Measurements from ENCODE around the gene MICALL1.

DNA sequence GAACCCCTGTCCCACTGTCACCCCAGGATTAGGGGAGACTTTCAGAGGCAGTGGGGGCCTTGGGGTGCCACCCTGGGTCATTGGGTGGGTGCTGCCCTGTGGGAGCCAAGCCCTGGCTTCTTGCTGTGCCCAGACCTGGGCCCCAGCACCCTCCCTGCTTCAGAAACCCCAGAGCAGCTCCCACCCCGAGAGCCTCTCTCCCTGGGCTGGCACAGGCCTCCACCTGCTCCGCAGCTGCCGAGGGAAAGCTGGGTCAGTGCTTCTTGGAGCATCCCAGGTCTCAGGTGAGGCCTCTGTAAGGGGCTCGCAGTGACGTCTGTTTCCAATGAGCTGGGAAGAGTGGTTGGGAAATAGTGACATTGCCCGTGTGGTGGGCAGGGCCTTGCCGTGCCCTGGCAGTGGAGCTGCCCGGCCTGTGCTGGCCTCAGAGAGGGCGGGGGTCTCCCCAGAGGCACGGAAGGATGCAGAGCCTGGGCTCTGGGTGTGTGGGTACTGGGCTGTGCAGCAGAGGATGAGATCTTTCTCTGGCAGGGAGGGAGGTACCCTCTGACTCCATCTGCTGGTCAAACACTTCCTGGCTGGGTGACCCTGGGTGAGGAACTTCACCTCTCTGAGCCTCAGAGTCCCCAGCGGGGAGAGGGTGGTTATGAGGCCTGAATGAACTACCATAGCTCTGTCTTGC is 24.3 kb downstream of the MICALL1 start:
- TF ChIP-seq, protein P1, sequence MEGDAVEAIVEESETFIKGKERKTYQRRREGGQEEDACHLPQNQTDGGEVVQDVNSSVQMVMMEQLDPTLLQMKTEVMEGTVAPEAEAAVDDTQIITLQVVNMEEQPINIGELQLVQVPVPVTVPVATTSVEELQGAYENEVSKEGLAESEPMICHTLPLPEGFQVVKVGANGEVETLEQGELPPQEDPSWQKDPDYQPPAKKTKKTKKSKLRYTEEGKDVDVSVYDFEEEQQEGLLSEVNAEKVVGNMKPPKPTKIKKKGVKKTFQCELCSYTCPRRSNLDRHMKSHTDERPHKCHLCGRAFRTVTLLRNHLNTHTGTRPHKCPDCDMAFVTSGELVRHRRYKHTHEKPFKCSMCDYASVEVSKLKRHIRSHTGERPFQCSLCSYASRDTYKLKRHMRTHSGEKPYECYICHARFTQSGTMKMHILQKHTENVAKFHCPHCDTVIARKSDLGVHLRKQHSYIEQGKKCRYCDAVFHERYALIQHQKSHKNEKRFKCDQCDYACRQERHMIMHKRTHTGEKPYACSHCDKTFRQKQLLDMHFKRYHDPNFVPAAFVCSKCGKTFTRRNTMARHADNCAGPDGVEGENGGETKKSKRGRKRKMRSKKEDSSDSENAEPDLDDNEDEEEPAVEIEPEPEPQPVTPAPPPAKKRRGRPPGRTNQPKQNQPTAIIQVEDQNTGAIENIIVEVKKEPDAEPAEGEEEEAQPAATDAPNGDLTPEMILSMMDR (IDR thresholded peaks at IDR 0.05), result peak in 1 of 3 experiments; percentile 44
- TF ChIP-seq POLR2A (IDR thresholded peaks at IDR 0.05), result no peak
